Measurements from ENCODE around the gene BAIAP3. TPM values are rescaled to one million over a fixed set of nuclear protein-coding genes. Genes with fewer than 3 reads are reported as not detected.

Gene BAIAP3
- total RNA-seq, 1 experiment from 2014 or later, result 0.34 TPM

DNA sequence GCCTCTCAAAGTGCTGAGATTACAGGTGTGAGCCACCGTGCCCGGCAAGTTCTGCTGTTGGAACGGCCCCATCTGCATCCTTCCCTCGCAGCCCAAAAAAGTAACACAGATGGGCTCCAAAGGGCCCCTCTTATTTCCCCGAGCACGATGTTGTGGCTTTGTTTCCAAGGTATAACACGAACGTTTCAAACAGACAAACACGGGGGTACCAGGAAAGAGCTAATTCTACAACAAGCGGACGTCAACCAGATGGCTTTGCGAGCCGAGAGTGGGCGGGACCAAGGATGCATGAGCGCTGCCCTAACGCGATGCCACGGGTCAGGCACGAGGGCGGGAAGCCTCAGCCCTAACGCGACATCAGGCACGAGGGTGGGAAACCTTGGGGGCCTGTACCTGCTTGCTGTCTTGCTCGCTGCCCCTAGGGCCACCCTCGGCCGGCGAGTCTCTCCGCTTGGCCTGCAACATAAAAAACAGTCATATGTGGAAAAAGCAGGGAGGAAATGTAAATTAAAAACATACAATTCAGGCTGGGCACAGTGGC, 56.9 kb downstream of the BAIAP3 start:
- no peak for DNase-seq (ENCODE audit: low read depth)

DNA sequence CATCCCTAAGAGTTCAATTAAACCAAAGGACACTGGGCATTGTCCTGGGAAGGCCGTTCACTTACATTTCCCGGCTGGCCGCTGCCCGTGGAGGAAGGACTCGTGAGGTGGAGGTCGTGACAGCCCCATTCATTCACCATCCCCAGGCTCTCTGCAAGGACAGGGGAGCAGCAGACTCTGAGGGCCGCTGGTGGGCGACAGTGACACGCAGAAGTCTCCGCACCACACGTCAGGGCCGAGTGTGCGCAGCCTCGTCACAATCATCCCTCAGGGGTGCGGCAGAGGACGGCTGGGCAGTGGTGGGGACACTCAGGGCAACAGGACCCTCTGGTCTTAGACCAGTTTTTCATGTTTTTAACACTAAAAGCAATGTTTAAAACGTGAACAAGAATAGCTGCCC, 59.4 kb downstream of the BAIAP3 start:
- DNase-seq (ENCODE audit: low read depth), result no peak

DNA sequence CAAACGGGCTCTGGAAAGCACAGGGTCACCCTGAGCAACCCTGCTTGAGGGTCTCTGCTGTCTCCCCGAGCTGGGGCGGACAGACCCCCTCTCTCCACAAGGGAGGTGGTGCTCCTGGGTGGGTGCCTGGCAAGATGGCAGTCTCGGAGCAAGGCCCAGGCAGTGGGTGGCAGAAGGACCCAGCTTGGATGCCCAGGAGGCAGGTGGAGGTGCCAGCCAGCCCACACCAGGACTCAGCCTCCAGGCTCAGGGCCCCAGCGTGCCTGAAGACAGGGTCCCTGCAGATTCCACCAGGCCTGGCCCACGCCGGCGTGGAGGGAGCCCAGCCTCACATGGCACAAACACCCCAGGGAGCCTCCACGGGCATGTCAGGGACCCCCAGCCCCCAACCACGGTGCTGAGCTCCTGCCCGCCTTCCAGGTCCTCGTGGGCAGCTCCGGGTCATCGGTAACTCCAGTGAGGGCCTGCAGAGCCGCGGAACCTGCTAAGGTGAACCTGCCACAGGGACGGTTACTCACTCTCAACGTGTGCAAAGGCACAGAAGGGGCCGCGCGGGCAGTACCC, 60.2 kb downstream of the BAIAP3 start:
- DNase-seq (ENCODE audit: low read depth), result no peak

DNA sequence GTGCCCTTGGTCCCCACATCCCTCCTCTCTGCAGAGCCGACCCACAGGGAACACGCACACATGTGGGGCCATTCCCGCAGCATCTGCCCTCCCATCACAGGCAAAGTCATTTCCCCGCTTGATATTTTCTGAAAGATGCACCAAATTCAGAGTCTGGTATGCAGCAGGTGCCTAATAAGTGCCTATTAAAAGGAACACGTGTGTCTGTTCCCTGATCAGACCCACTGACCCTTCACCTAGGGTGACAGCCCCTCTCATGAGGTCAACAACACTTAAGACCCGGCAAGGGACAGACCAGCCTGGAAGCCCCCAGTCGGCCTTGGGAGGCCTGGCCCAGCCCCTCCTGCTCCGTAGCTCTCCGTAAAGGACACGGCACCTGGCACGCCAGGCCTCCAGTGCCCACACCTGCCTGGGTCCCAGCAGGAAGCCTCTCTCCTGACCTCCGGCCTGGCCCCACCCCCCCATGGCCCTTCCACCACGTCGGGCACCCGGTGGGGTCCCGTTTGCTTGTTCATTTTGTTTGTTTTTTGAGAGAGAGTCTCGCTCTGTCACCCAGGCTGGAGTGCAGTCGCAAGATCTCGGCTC, 61.0 kb downstream of the BAIAP3 start:
- DNase-seq (ENCODE audit: low read depth), result no peak

DNA sequence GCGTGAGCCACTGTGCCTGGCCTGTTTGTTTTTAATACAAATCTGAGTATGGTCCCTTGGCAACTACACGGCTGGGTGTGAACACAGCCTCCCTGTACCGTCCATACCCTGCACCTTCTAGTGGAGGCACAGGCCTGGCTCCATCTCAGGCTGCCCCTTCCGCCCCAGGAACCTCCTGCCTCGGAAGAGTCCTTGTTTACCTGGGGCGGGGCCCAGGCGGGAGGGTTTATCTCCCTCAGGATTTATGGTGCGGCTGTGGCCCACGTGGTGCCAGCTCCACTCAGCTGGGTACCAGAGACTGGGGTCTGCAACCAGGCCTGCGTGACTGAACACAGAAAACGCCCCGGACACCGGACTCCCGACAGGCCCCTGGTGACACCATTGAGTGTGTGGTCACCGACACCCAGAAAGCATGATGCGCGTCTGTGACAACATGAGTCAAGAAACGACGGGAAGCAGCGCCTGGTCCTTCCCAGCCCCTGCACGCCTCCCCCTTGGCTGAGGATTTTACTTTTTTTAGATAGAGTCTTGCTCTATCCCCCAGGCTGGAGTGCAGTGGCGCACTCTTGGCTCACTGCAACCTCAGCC, 62.1 kb downstream of the BAIAP3 start:
- DNase-seq (ENCODE audit: low read depth), result no peak

DNA sequence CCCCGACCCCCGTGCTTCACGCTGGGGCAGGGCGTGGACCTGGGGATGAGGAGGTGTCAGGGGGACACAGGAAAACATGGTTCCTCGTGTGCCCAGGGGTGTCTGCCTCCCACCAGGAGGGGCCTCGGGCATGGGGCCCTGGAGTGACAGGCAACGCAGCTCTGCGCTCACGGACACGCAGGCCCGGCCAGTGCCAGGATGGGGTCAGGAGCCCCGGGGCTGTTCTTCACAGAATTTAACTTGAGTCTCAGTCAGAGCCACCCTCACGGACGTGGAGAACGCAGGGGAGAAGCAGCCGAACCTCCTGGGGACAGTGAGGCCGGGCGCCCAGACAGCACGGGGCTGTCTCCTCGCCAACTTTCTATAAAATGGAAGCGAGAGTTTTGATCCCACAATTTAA, 64.3 kb downstream of the BAIAP3 start:
- no peak for DNase-seq (ENCODE audit: low read depth)

DNA sequence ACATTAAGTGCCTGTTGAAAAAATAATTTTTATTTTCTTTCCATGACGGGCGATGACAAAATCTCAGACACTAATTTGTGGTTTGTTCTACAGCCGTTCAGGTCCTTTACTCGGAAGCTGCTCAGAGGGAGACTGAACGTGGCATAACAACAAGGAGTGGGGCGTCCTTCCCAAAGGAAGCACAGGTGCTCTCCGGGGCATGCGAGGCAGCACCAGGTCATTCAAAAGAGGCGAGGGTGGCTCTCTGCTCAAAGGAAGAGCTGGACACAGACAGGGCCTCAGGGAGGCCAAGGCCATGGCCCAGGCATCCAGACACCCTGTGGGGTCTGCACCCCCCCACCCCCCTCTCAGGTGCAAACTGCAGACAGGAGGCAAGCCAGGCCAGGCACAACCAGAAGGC, 64.9 kb downstream of the BAIAP3 start:
- DNase-seq (ENCODE audit: low read depth), result no peak

Other genes with a start within 250 kb of the BAIAP3 start
- gene C1QTNF8, start 237.4 kb upstream of the BAIAP3 start, total RNA-seq (2014; rRNA removed; shearing (Covaris generic)), result not detected in 2 replicates
- gene CACNA1H, start 180.5 kb upstream of the BAIAP3 start, total RNA-seq (2014; rRNA removed; shearing (Covaris generic)), result 0.02 TPM in 1 of 2 replicates, not detected in the other
- not detected in 2 replicates for gene TPSG1, start 108.4 kb upstream of the BAIAP3 start, total RNA-seq (2014; rRNA removed; shearing (Covaris generic))
- gene TPSB2, start 103.5 kb upstream of the BAIAP3 start, total RNA-seq (2014; rRNA removed; shearing (Covaris generic)), result 0.17 TPM in 1 of 2 replicates, not detected in the other
- not detected in 2 replicates for gene TPSAB1, start 92.9 kb upstream of the BAIAP3 start, total RNA-seq (2014; rRNA removed; shearing (Covaris generic))
- gene TPSD1, start 77.6 kb upstream of the BAIAP3 start, total RNA-seq (2014; rRNA removed; shearing (Covaris generic)), result not detected in 2 replicates
- 85.7 and 87.6 TPM in 2 replicates for gene UBE2I, start 24.0 kb upstream of the BAIAP3 start, total RNA-seq (2014; rRNA removed; shearing (Covaris generic))
- 54.2 and 101 TPM in 2 replicates for gene TSR3, start 18.2 kb downstream of the BAIAP3 start, total RNA-seq (2014; rRNA removed; shearing (Covaris generic))
- 43.8 and 50.1 TPM in 2 replicates for gene GNPTG, start 18.3 kb downstream of the BAIAP3 start, total RNA-seq (2014; rRNA removed; shearing (Covaris generic))
- 6.5 and 13.0 TPM in 2 replicates for gene UNKL, start 81.1 kb downstream of the BAIAP3 start, total RNA-seq (2014; rRNA removed; shearing (Covaris generic))
- 21.8 and 23.4 TPM in 2 replicates for gene UQCC4, start 87.1 kb downstream of the BAIAP3 start, total RNA-seq (2014; rRNA removed; shearing (Covaris generic))
- gene PERCC1, start 97.4 kb downstream of the BAIAP3 start, total RNA-seq (2014; rRNA removed; shearing (Covaris generic)), result not detected in 2 replicates
- 0.05 TPM in 1 of 2 replicates, not detected in the other for gene CCDC154, start 110.9 kb downstream of the BAIAP3 start, total RNA-seq (2014; rRNA removed; shearing (Covaris generic))
- gene CLCN7, start 141.4 kb downstream of the BAIAP3 start, total RNA-seq (2014; rRNA removed; shearing (Covaris generic)), result 44.0 and 84.0 TPM in 2 replicates
- gene PTX4, start 155.3 kb downstream of the BAIAP3 start, total RNA-seq (2014; rRNA removed; shearing (Covaris generic)), result not detected in 2 replicates
- gene TELO2, start 159.7 kb downstream of the BAIAP3 start, total RNA-seq (2014; rRNA removed; shearing (Covaris generic)), result 15.1 and 16.6 TPM in 2 replicates
- gene TMEM204, start 200.0 kb downstream of the BAIAP3 start, total RNA-seq (2014; rRNA removed; shearing (Covaris generic)), result not detected in 2 replicates